HCT116 (cell line): ENCODE measurements around the gene EP400. TPM values are rescaled to one million over a fixed set of nuclear protein-coding genes. Genes with fewer than 3 reads are reported as not detected.
A peak's percentile ranks its signal among the peaks of the same experiment; 100 is the strongest.
"Not testable (repeated sequence)": the region's sequence is repeated elsewhere in the genome, so short reads cannot be mapped to it uniquely, and the experiment has no call there.

Source experiments
- ATAC-seq: fragments of 200-7000 bp; cut with Tn5 transposase; 2 replicates; pipeline ENCODE4 v1.9.1; 2020; ENCODE audit warnings: mild to moderate bottlenecking, moderate library complexity
- BruUV-seq: library from RNA; stranded (reverse); fragments of 400-500 nt; replicated peaks from 2 replicates; lab custom pipeline; 2021; lab: Mats Ljungman, UMichigan
- CTCF ChIA-PET: fragments of 300-600 bp; sonication (Branson Sonifier 250); formaldehyde crosslinking; loops from one replicate; lab custom pipeline; 2021; ENCODE audit warnings: antibody characterized with exemption; lab: Charles Lee
- POLR2A ChIA-PET: fragments of 300-600, 350-600 bp; sonication (Branson Sonifier 250); formaldehyde crosslinking; loops from one replicate; lab custom pipeline; 2021; ENCODE audit warnings: antibody characterized with exemption; lab: Charles Lee
- RAD21 ChIA-PET, 2 experiments: fragments of 300-600 bp; sonication (Branson Sonifier 250); formaldehyde crosslinking; loops; one replicate each; lab custom pipeline; 2023; ENCODE audit warnings: low total read pairs in 2 of 2; ENCODE audit not compliant: uncharacterized antibody in 2 of 2, unreplicated experiment in 2 of 2, low non-redundant PET in 1 of 2; lab: Charles Lee
- DNase-seq: peaks from one replicate; pipeline ENCODE4 v3.0.0-alpha.2; 2010; ENCODE audit warnings: low read depth, low spot score
- H2AFZ ChIP-seq: fragments of 200-600 bp; shearing (Covaris generic), sonication (generic); 2 replicates; pipeline ENCODE4 v1.6.1; 2017; ENCODE audit warnings: low read depth, mixed run types, mixed read lengths, antibody characterized with exemption, low read length; ENCODE audit not compliant: poor library complexity, severe bottlenecking
- H3K27ac ChIP-seq: 2 replicates; pipeline ENCODE4 v1.5.1; 2012; ENCODE audit warnings: low read depth, low read length
- H3K27me3 ChIP-seq: fragments of 200-600 bp; sonication (generic); 2 replicates; pipeline ENCODE4 v1.6.1; 2016; ENCODE audit warnings: mixed run types, low read length, mixed read lengths; ENCODE audit not compliant: insufficient read depth
- H3K36me3 ChIP-seq, 2 experiments: fragments of 200-500 bp in 1 of 2; fragments of 200-600 bp in 1 of 2; sonication (Bioruptor generic) in 1 of 2; sonication (generic) in 1 of 2; 2 replicates each; pipeline versions ENCODE4 v1.5.1 to v1.6.1; 2014 to 2016; ENCODE audit warnings: low read length in 2 of 2, inconsistent platforms in 1 of 2, mixed read lengths in 1 of 2, mixed run types in 1 of 2; ENCODE audit not compliant: insufficient read depth in 2 of 2, control insufficient read depth in 1 of 2
- H3K4me1 ChIP-seq, 2 experiments: fragments of 200-600 bp in 1 of 2; sonication (generic) in 1 of 2; 2 replicates each; pipeline versions ENCODE4 v1.5.1 to v1.6.1; 2012 to 2017; ENCODE audit warnings: low read length in 2 of 2, inconsistent platforms in 1 of 2, mild to moderate bottlenecking in 1 of 2, mixed read lengths in 1 of 2, mixed run types in 1 of 2, moderate library complexity in 1 of 2; ENCODE audit not compliant: insufficient read depth in 2 of 2, control insufficient read depth in 1 of 2
- H3K4me2 ChIP-seq: fragments of 200-600 bp; sonication (generic); 2 replicates; pipeline ENCODE4 v1.6.1; 2017; ENCODE audit warnings: mixed run types, low read length, mixed read lengths
- H3K4me3 ChIP-seq, 2 experiments: fragments of 200-600 bp in 1 of 2; sonication (generic) in 1 of 2; replicated peaks in 1 of 2; 2 replicates each; pipeline ENCODE4 v1.5.1; 2011 to 2016; ENCODE audit warnings: low read length in 2 of 2, control low read depth in 1 of 2, low read depth in 1 of 2, mild to moderate bottlenecking in 1 of 2, mixed read lengths in 1 of 2, mixed run types in 1 of 2
- H3K79me2 ChIP-seq: fragments of 200-600 bp; sonication (generic); 2 replicates; pipeline ENCODE4 v1.6.1; 2017; ENCODE audit warnings: mild to moderate bottlenecking, mixed run types, low read length, moderate library complexity, mixed read lengths; ENCODE audit not compliant: insufficient read depth
- H3K9ac ChIP-seq: fragments of 200-600 bp; sonication (generic); 2 replicates; pipeline ENCODE4 v1.6.1; 2016; ENCODE audit warnings: low read length, mixed read lengths
- H3K9me2 ChIP-seq: fragments of 200-600 bp; sonication (generic), shearing (Covaris generic); 2 replicates; pipeline ENCODE4 v1.6.1; 2017; ENCODE audit warnings: mixed run types, mild to moderate bottlenecking, moderate library complexity; ENCODE audit not compliant: insufficient read depth
- H3K9me3 ChIP-seq, 2 experiments: fragments of 200-500 bp in 1 of 2; fragments of 200-600 bp in 1 of 2; sonication (Bioruptor generic) in 1 of 2; sonication (generic) in 1 of 2; 2 replicates each; pipeline ENCODE4 v1.6.1; 2014 to 2017; ENCODE audit warnings: low read length in 2 of 2, mixed read lengths in 2 of 2, inconsistent platforms in 1 of 2, low read depth in 1 of 2, mild to moderate bottlenecking in 1 of 2, mixed run types in 1 of 2, moderate library complexity in 1 of 2; ENCODE audit not compliant: control insufficient read depth in 1 of 2, insufficient read depth in 1 of 2
- H4K20me1 ChIP-seq: fragments of 200-600 bp; sonication (generic), shearing (Covaris generic); 2 replicates; pipeline ENCODE4 v1.6.1; 2017; ENCODE audit warnings: mixed run types, mild to moderate bottlenecking, moderate library complexity; ENCODE audit not compliant: insufficient read depth
- EGR1 ChIP-seq: IDR thresholded peaks from 2 replicates; pipeline ENCODE4 v1.6.1; 2012; ENCODE audit warnings: low read depth
- POLR2A ChIP-seq: IDR thresholded peaks from 2 replicates; pipeline ENCODE4 v1.7.0; 2011; ENCODE audit warnings: borderline replicate concordance; ENCODE audit not compliant: insufficient read depth, insufficient read length; ENCODE audit errors: extremely low read depth
- RAD21 ChIP-seq: IDR thresholded peaks from 2 replicates; pipeline ENCODE4 v1.6.1; 2012; ENCODE audit warnings: low read depth, mild to moderate bottlenecking
- YY1 ChIP-seq: IDR thresholded peaks from 2 replicates; pipeline ENCODE4 v1.6.1; 2011; ENCODE audit warnings: low read length, low read depth, moderate library complexity, mild to moderate bottlenecking; ENCODE audit not compliant: insufficient replicate concordance; ENCODE audit errors: extremely low read depth
- intact Hi-C: fragments of 100-400 bp; cut with micrococcal nuclease; formaldehyde crosslinking; loops from 2 replicates; pipeline ENCODE4 v1.10.0; 2022
- total RNA-seq: library from RNA; stranded (reverse); gene quantifications from one replicate; pipeline ENCODE4 v1.2.1, GENCODE V29; 2021; ENCODE audit not compliant: unreplicated experiment
- TF ChIP-seq, protein P1 (sequence below): IDR thresholded peaks from 2 replicates; pipeline ENCODE4 v1.6.1; 2012

The EP400 gene
- total RNA-seq, 1 experiment from 2014 or later = 54.5 TPM

DNA sequence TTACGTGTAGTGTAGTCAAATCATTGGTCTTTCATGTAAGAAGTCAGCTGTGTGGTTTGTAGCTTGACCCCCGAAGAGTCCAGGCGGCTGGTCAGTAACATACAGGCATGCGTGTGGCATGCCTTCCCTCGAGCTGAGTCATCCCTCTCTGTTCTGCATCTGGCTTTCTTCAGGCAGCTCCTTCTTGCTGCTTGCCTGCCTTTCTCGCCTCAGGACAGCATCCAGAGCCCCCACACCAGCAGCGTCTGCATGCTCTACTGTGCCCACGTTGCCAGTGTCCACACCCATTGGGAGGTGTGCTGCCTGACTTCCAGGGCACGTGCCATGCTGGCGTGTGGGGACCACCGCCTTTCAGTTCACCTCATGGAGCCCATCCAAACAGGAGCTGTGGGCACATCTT, 96.8 kb downstream of the EP400 start:
- Histone ChIP-seq H3K9ac (no peak overlapping the region), H3K36me3 (peaks cover 27 to 38% of the 10 kb centered on the region in 2 experiments), H3K79me2 (no peaks in the 10 kb centered on the region), H3K4me2 (no peak overlapping the region), H3K27me3 (no peaks in the 10 kb centered on the region), H3K9me3 (no peaks in the 10 kb centered on the region), H3K4me1 (no peaks in the 10 kb centered on the region), H3K27ac (no peak overlapping the region)
- intact Hi-C loops = no loop called here
- RAD21 ChIA-PET = no interaction called here
- BruUV-seq = no TSS peak
- TF ChIP-seq, protein P1, sequence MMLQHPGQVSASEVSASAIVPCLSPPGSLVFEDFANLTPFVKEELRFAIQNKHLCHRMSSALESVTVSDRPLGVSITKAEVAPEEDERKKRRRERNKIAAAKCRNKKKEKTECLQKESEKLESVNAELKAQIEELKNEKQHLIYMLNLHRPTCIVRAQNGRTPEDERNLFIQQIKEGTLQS = no peak
- TF ChIP-seq YY1 (no peak), EGR1 (no peak), POLR2A (no peak), RAD21 (no peak)
- TF ChIP-seq, all 23 proteins: peak for 0
- ATAC-seq = no peak
- ChIA-PET CTCF (no interaction called here), POLR2A (no interaction called here)
- Histone ChIP-seq H3K9me2 (no peaks in the 10 kb centered on the region), H4K20me1 (no peaks in the 10 kb centered on the region), H2AFZ (no peak overlapping the region), H3K4me3 (no peak overlapping the region)
- no peak for DNase-seq

DNA sequence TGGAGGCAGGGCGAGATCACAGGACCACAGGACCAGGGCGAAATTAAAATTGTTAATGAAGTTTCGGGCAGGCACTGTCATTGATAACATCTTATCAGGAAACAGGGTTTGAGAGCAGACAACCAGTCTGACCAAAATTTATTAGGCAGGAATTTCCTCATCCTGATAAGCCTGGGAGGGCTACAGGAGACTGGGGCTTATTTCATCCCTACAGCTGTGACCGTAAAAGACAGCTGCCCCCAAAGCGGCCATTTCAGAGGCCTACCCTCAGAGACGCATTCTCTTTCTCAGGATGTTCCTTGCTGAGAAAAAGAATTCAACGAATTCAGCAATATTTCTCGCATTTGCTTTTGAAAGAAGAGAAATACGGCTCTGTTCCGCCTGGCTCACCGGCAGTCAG, 97.9 kb downstream of the EP400 start:
- BruUV-seq = TSS peak; percentile 16
- RAD21 ChIA-PET, CTCF ChIA-PET, ATAC-seq, H3K9me3 ChIP-seq, H3K9me2 ChIP-seq, H3K27ac ChIP-seq, H3K9ac ChIP-seq, POLR2A ChIA-PET, H3K4me2 ChIP-seq, H3K4me3 ChIP-seq, H3K79me2 ChIP-seq, H4K20me1 ChIP-seq, DNase-seq, H2AFZ ChIP-seq, intact Hi-C loops, H3K27me3 ChIP-seq, H3K4me1 ChIP-seq: not testable (repeated sequence)
- peaks cover 27 to 39% of the 10 kb centered on the region in 2 experiments for H3K36me3 ChIP-seq
